ENCODE results near the gene MYO16.

DNA sequence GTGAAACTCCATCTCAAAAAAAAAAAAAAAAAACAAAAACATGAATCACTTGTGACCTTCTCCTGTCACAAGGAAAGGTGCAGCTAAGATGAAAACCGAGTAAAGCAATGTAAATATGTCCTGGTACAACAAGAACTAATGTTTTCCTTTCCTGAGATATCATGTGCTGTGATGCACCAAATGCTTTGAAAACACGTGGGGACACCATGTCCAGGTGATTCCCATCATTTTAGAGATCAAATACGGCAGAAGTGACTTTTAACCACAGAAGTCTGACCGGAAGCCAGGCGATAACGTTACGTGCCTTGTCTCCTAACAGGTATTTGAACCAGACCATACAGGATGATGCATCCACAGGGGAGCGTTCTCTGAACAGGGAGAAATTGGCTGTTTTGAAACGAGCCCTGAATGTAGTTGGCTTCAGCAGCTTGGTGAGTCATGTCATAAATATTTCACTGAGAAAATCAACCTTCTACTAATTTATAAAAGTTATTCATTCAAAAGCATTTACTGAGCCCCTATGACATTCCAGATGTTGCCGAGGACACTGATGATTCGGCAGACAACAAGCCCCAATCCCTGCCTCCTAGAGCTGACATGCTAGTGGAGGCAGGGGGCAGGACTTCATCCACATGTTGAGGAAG lies 328.1 kb downstream of the MYO16 start:
- TF ChIP-seq, protein P1, sequence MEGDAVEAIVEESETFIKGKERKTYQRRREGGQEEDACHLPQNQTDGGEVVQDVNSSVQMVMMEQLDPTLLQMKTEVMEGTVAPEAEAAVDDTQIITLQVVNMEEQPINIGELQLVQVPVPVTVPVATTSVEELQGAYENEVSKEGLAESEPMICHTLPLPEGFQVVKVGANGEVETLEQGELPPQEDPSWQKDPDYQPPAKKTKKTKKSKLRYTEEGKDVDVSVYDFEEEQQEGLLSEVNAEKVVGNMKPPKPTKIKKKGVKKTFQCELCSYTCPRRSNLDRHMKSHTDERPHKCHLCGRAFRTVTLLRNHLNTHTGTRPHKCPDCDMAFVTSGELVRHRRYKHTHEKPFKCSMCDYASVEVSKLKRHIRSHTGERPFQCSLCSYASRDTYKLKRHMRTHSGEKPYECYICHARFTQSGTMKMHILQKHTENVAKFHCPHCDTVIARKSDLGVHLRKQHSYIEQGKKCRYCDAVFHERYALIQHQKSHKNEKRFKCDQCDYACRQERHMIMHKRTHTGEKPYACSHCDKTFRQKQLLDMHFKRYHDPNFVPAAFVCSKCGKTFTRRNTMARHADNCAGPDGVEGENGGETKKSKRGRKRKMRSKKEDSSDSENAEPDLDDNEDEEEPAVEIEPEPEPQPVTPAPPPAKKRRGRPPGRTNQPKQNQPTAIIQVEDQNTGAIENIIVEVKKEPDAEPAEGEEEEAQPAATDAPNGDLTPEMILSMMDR (IDR thresholded peaks at IDR 0.05): no peak
- peak in 1 of 3 donors; percentile 26 for TF ChIP-seq POLR2AphosphoS5 (IDR thresholded peaks at IDR 0.05)

Measured in breast epithelium (tissue), 3 donors.